ENCODE measurements around the gene CENPF. TPM values are rescaled to one million over a fixed set of nuclear protein-coding genes. Genes with fewer than 3 reads are reported as not detected.

CENPF gene
- total and polyA plus RNA-seq, 2 of the 13 experiments (the other 11 are each of a cell fraction or from before 2014, with no cell fraction given): 14.7 to 84.9 TPM

DNA sequence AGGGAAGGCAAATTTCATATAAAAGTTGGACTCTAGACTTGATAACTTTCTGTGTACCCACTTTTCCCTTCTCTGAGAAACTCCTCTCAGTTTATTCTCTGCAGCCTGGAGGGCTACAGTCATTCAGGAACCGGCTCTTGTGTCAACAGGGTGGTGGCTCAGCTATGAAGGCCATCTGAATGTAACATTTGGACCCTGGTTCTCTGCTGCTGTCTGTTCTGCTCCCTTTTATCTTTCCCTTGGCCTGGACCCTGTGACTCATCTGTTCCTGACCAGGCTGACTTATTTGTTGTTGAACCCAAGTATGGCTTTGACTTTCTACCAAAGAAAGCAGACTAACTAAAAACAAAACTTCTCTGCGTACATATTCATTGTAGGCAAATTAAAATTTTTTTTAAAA lies 75.4 kb downstream of the CENPF start (continued):
- TF ChIP-seq, protein P1, sequence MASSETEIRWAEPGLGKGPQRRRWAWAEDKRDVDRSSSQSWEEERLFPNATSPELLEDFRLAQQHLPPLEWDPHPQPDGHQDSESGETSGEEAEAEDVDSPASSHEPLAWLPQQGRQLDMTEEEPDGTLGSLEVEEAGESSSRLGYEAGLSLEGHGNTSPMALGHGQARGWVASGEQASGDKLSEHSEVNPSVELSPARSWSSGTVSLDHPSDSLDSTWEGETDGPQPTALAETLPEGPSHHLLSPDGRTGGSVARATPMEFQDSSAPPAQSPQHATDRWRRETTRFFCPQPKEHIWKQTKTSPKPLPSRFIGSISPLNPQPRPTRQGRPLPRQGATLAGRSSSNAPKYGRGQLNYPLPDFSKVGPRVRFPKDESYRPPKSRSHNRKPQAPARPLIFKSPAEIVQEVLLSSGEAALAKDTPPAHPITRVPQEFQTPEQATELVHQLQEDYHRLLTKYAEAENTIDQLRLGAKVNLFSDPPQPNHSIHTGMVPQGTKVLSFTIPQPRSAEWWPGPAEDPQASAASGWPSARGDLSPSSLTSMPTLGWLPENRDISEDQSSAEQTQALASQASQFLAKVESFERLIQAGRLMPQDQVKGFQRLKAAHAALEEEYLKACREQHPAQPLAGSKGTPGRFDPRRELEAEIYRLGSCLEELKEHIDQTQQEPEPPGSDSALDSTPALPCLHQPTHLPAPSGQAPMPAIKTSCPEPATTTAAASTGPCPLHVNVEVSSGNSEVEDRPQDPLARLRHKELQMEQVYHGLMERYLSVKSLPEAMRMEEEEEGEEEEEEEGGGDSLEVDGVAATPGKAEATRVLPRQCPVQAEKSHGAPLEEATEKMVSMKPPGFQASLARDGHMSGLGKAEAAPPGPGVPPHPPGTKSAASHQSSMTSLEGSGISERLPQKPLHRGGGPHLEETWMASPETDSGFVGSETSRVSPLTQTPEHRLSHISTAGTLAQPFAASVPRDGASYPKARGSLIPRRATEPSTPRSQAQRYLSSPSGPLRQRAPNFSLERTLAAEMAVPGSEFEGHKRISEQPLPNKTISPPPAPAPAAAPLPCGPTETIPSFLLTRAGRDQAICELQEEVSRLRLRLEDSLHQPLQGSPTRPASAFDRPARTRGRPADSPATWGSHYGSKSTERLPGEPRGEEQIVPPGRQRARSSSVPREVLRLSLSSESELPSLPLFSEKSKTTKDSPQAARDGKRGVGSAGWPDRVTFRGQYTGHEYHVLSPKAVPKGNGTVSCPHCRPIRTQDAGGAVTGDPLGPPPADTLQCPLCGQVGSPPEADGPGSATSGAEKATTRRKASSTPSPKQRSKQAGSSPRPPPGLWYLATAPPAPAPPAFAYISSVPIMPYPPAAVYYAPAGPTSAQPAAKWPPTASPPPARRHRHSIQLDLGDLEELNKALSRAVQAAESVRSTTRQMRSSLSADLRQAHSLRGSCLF (CRISPR knock-in tag; IDR thresholded peaks at IDR 0.05; ENCODE audit: borderline replicate concordance): no peak
- TF ChIP-seq YEATS4 (CRISPR knock-in tag; IDR thresholded peaks at IDR 0.05; ENCODE audit: borderline replicate concordance) (peak; percentile 43; the same call in 1 of the 2 replicates), GATAD2A (CRISPR knock-in tag; IDR thresholded peaks at IDR 0.05) (peak; percentile 84), AGO2 (optimal IDR thresholded peaks at IDR 0.05; ENCODE audit: low read depth, low read length) (no peak), ZNF44 (CRISPR knock-in tag; IDR thresholded peaks at IDR 0.05) (no peak), ZFP41 (CRISPR knock-in tag; IDR thresholded peaks at IDR 0.05; ENCODE audit: borderline replicate concordance) (no peak), SNAPC2 (CRISPR knock-in tag; IDR thresholded peaks at IDR 0.05) (no peak), ZNF570 (CRISPR knock-in tag; IDR thresholded peaks at IDR 0.05; ENCODE audit: borderline replicate concordance) (no peak), FOXO1 (CRISPR knock-in tag; IDR thresholded peaks at IDR 0.05) (peak; percentile 94), DPF2 (CRISPR knock-in tag; IDR thresholded peaks at IDR 0.05; ENCODE audit: borderline replicate concordance, low read depth) (peak; percentile 94), NR3C1 (CRISPR knock-in tag; IDR thresholded peaks at IDR 0.05) (no peak), RAD21 (CRISPR knock-in tag; IDR thresholded peaks at IDR 0.05) (no peak), ZNF878 (CRISPR knock-in tag; IDR thresholded peaks at IDR 0.05) (peak; percentile 69; the same call in 1 of the 2 replicates), GATAD1 (CRISPR knock-in tag; IDR thresholded peaks at IDR 0.05) (peak; percentile 64), BCL6 (CRISPR knock-in tag; IDR thresholded peaks at IDR 0.05) (peak; percentile 79), ELF1 (CRISPR knock-in tag; IDR thresholded peaks at IDR 0.05) (peak; percentile 35; the same call in 1 of the 2 replicates), ZKSCAN5 (CRISPR knock-in tag; IDR thresholded peaks at IDR 0.05) (no peak), HOXA3 (CRISPR knock-in tag; IDR thresholded peaks at IDR 0.05) (peak; percentile 52; the same call in 1 of the 2 replicates), ONECUT2 (CRISPR knock-in tag; IDR thresholded peaks at IDR 0.05) (no peak), ZNF484 (CRISPR knock-in tag; IDR thresholded peaks at IDR 0.05; ENCODE audit: borderline replicate concordance, low read depth) (no peak), ZNF761 (CRISPR knock-in tag; conservative IDR thresholded peaks at IDR 0.05) (no peak), RFXANK (CRISPR knock-in tag; IDR thresholded peaks at IDR 0.05) (peak; percentile 95), ZSCAN22 (CRISPR knock-in tag; IDR thresholded peaks at IDR 0.05) (no peak), SIN3A (IDR thresholded peaks at IDR 0.05; ENCODE audit: borderline replicate concordance, low read depth, low read length) (no peak), ZNF207 (IDR thresholded peaks at IDR 0.05; ENCODE audit: borderline replicate concordance) (no peak), PHB2 (IDR thresholded peaks at IDR 0.05; ENCODE audit: partially characterized antibody) (no peak)
- TF ChIP-seq, protein P2, sequence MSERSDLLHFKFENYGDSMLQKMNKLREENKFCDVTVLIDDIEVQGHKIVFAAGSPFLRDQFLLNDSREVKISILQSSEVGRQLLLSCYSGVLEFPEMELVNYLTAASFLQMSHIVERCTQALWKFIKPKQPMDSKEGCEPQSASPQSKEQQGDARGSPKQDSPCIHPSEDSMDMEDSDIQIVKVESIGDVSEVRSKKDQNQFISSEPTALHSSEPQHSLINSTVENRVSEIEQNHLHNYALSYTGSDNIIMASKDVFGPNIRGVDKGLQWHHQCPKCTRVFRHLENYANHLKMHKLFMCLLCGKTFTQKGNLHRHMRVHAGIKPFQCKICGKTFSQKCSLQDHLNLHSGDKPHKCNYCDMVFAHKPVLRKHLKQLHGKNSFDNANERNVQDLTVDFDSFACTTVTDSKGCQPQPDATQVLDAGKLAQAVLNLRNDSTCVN (CRISPR knock-in tag; IDR thresholded peaks at IDR 0.05; ENCODE audit: borderline replicate concordance): peak; percentile 94; the same call in 1 of the 2 replicates
- TF ChIP-seq, protein P3, sequence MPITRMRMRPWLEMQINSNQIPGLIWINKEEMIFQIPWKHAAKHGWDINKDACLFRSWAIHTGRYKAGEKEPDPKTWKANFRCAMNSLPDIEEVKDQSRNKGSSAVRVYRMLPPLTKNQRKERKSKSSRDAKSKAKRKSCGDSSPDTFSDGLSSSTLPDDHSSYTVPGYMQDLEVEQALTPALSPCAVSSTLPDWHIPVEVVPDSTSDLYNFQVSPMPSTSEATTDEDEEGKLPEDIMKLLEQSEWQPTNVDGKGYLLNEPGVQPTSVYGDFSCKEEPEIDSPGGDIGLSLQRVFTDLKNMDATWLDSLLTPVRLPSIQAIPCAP (CRISPR knock-in tag; IDR thresholded peaks at IDR 0.05; ENCODE audit: low read depth): no peak
